Measurements from ENCODE around the gene KAT7. TPM values are rescaled to one million over a fixed set of nuclear protein-coding genes. Genes with fewer than 3 reads are reported as not detected.
A peak's percentile ranks its signal among the peaks of the same experiment; 100 is the strongest.

KAT7 gene
- polyA plus RNA-seq, 3 donors = 17.5 to 28.1 (median 18.1) TPM

GRCh38 chr17:49784636-49785035 is 3.8 kb upstream of the KAT7 start:
- H4K20me1 ChIP-seq (ENCODE audit: insufficient read depth, low read length) = peaks cover 5% of the 10 kb centered on the region
- no peak overlapping the region for H3K27ac ChIP-seq (ENCODE audit: low read depth in 1 of 2, low read length in 2 of 2)
- Mint-ChIP-seq H3K4me1 (peaks cover 22% of the 10 kb centered on the region), H3K4me3 (no peak overlapping the region), H3K9me3 (peaks cover 0 to 3% (median 0%) of the 10 kb centered on the region in 7 donors), H3K27ac (no peak overlapping the region), H3K36me3 (peaks cover 0 to 2% of the 10 kb centered on the region in 2 donors), H3K27me3 (ENCODE audit: low read depth in 3 of 3) (peaks cover 0 to 1% (median 0%) of the 10 kb centered on the region in 3 donors)
- peaks cover 14 to 22% of the 10 kb centered on the region in 2 donors for H3K4me1 ChIP-seq (ENCODE audit: control insufficient read depth in 1 of 2, insufficient read depth in 2 of 2, low read length in 2 of 2)
- no peak for TF ChIP-seq CTCF (IDR thresholded peaks at IDR 0.05)
- H3K79me2 ChIP-seq (ENCODE audit: insufficient read depth, low read length) = peaks cover 12% of the 10 kb centered on the region
- no peaks in the 10 kb centered on the region for H3K36me3 ChIP-seq (replicated peaks in 1 of 2; ENCODE audit: control insufficient read depth in 1 of 2, insufficient read depth in 2 of 2, low read length in 2 of 2)
- no peak overlapping the region for H3K4me2 ChIP-seq (replicated peaks; ENCODE audit: extremely low read depth, low read length, poor library complexity, severe bottlenecking)
- H3K4me3 ChIP-seq (replicated peaks in 1 of 3; ENCODE audit: low read depth in 2 of 3, low read length in 3 of 3) = no peak overlapping the region
- no peak for DNase-seq
- WGBS (ENCODE audit: insufficient coverage) = 80% methylated on average over 1 of the region's 1 CpG
- intact Hi-C loops (cut with micrococcal nuclease) = loop anchor here (5.0 kb wide), 2 partner anchors 217 to 367 kb away; no protein-coding TSS in a partner anchor
- no peaks in the 10 kb centered on the region for H3K9me3 ChIP-seq (replicated peaks in 1 of 2; ENCODE audit: control insufficient read depth in 1 of 2, insufficient read depth in 1 of 2, low read length in 2 of 2)
- no peak overlapping the region for H3K9ac ChIP-seq (ENCODE audit: insufficient read depth, low read length, poor library complexity, severe bottlenecking)
- no peaks in the 10 kb centered on the region for H3K27me3 ChIP-seq (ENCODE audit: control insufficient read depth in 2 of 2, insufficient read depth in 2 of 2, low read length in 2 of 2)
- H2AFZ ChIP-seq (ENCODE audit: insufficient read depth, low read depth, low read length, poor library complexity, severe bottlenecking) = no peak overlapping the region

GRCh38 chr17:49787884-49788477 is 500 bp upstream of the KAT7 start:
- Histone ChIP-seq H3K36me3 (replicated peaks in 1 of 2; ENCODE audit: control insufficient read depth in 1 of 2, insufficient read depth in 2 of 2, low read length in 2 of 2) (peaks cover 15 to 31% of the 10 kb centered on the region in 2 donors), H3K27ac (ENCODE audit: low read depth in 1 of 2, low read length in 2 of 2) (peak overlapping the region; percentile 87 to 99), H3K79me2 (ENCODE audit: insufficient read depth, low read length) (peaks cover 46% of the 10 kb centered on the region), H3K4me2 (replicated peaks; ENCODE audit: extremely low read depth, low read length, poor library complexity, severe bottlenecking) (peak overlapping the region; percentile 88), H3K27me3 (ENCODE audit: control insufficient read depth in 2 of 2, insufficient read depth in 2 of 2, low read length in 2 of 2) (no peaks in the 10 kb centered on the region), H2AFZ (ENCODE audit: insufficient read depth, low read depth, low read length, poor library complexity, severe bottlenecking) (peak overlapping the region; percentile 99), H3K9ac (ENCODE audit: insufficient read depth, low read length, poor library complexity, severe bottlenecking) (peak overlapping the region; percentile 96), H3K4me3 (replicated peaks in 1 of 3; ENCODE audit: low read depth in 2 of 3, low read length in 3 of 3) (peak overlapping the region; percentile 68 to 97 (median 96)), H4K20me1 (ENCODE audit: insufficient read depth, low read length) (peaks cover 39% of the 10 kb centered on the region), H3K9me3 (replicated peaks in 1 of 2; ENCODE audit: control insufficient read depth in 1 of 2, insufficient read depth in 1 of 2, low read length in 2 of 2) (no peaks in the 10 kb centered on the region), H3K4me1 (ENCODE audit: control insufficient read depth in 1 of 2, insufficient read depth in 2 of 2, low read length in 2 of 2) (peaks cover 21 to 27% of the 10 kb centered on the region in 2 donors)
- no peak for DNase-seq
- Mint-ChIP-seq H3K4me1 (peaks cover 29% of the 10 kb centered on the region), H3K27ac (peak overlapping the region; percentile 96 to 99 (median 99)), H3K36me3 (peaks cover 24 to 31% of the 10 kb centered on the region in 2 donors), H3K4me3 (peak overlapping the region; percentile 92 to 96), H3K9me3 (peaks cover 0 to 3% (median 0%) of the 10 kb centered on the region in 7 donors), H3K27me3 (ENCODE audit: low read depth in 3 of 3) (peaks cover 0 to 1% (median 0%) of the 10 kb centered on the region in 3 donors)
- intact Hi-C loops (cut with micrococcal nuclease) = loop anchor here (2.0 to 5.0 kb wide), 3 partner anchors 79 to 371 kb away; no protein-coding TSS in a partner anchor
- WGBS (ENCODE audit: insufficient coverage) = 0% methylated on average over 10 of the region's 17 CpGs
- no peak for TF ChIP-seq CTCF (IDR thresholded peaks at IDR 0.05)

All from CD14-positive monocyte (primary cell).